SK-N-SH treated with all-trans-retinoic acid at 6 μM for 48 hours (cell line): Measurements from ENCODE around the gene FFAR3.

Experiments used
- ATAC-seq: fragments of 200-7000 bp; cut with Tn5 transposase; 3 replicates; pipeline ENCODE4 v1.9.1; 2020; ENCODE audit warnings: mild to moderate bottlenecking, moderate library complexity
- ARNTL ChIP-seq: fragments of 450-650 bp; formaldehyde crosslinking; IDR thresholded peaks from 2 replicates; pipeline ENCODE4 v1.5.0; 2020; ENCODE audit warnings: low read depth, mild to moderate bottlenecking, moderate library complexity, borderline replicate concordance
- BACH2 ChIP-seq: fragments of 250-450 bp; sonication (Bioruptor Pico); IDR thresholded peaks from 2 replicates; pipeline ENCODE4 v1.9.0; 2021; ENCODE audit warnings: mild to moderate bottlenecking, borderline replicate concordance
- CSDC2 ChIP-seq: fragments of 250-450 bp; sonication (Bioruptor Pico); IDR thresholded peaks from 2 replicates; pipeline ENCODE4 v1.5.0; 2020; ENCODE audit warnings: mild to moderate bottlenecking, moderate library complexity
- GLIS3 ChIP-seq: fragments of 250-450 bp; sonication (Bioruptor Pico); IDR thresholded peaks from 2 replicates; pipeline ENCODE4 v1.5.0; 2020; ENCODE audit warnings: mild to moderate bottlenecking, moderate library complexity
- ISL1 ChIP-seq: fragments of 250-450 bp; sonication (Bioruptor Pico); IDR thresholded peaks from 2 replicates; pipeline ENCODE4 v2.1.2; 2022; ENCODE audit warnings: mild to moderate bottlenecking, moderate library complexity
- OSR1 ChIP-seq: fragments of 250-450 bp; sonication (Bioruptor Pico); IDR thresholded peaks from 2 replicates; pipeline ENCODE4 v1.8.0; 2022; ENCODE audit warnings: moderate library complexity, mild to moderate bottlenecking, inconsistent platforms
- PPARA ChIP-seq: fragments of 250-450 bp; sonication (Bioruptor Pico); IDR thresholded peaks from 2 replicates; pipeline ENCODE4 v1.5.0; 2020; ENCODE audit warnings: mild to moderate bottlenecking, borderline replicate concordance
- RARB ChIP-seq: fragments of 250-450 bp; sonication (Bioruptor Pico); IDR thresholded peaks from 2 replicates; pipeline ENCODE4 v1.8.0; 2021; ENCODE audit warnings: mild to moderate bottlenecking, moderate library complexity
- SNAI2 ChIP-seq: fragments of 250-450 bp; sonication (Bioruptor Pico); IDR thresholded peaks from 2 replicates; pipeline ENCODE4 v1.5.0; 2020; ENCODE audit warnings: mild to moderate bottlenecking, moderate library complexity
- TCF4 ChIP-seq: fragments of 250-450 bp; sonication (Bioruptor Pico); IDR thresholded peaks from 2 replicates; pipeline ENCODE4 v1.8.0; 2021; ENCODE audit warnings: mild to moderate bottlenecking, moderate library complexity, borderline replicate concordance
- ZC3H10 ChIP-seq: fragments of 250-450 bp; sonication (Bioruptor Pico); IDR thresholded peaks from 2 replicates; pipeline ENCODE4 v1.5.1; 2021; ENCODE audit warnings: mild to moderate bottlenecking, moderate library complexity
- ZNF70 ChIP-seq: fragments of 450-650 bp; formaldehyde crosslinking; IDR thresholded peaks from 2 replicates; pipeline ENCODE4 v1.5.0; 2020; ENCODE audit warnings: mild to moderate bottlenecking, moderate library complexity
- ZNF8 ChIP-seq: fragments of 450-650 bp; formaldehyde crosslinking; IDR thresholded peaks from 2 replicates; pipeline ENCODE4 v1.5.0; 2020; ENCODE audit warnings: mild to moderate bottlenecking, moderate library complexity
- TF ChIP-seq, protein P1 (sequence below): fragments of 250-450 bp; sonication (Bioruptor Pico); IDR thresholded peaks from 2 replicates; pipeline ENCODE4 v1.8.0; 2020; ENCODE audit warnings: mild to moderate bottlenecking, moderate library complexity, borderline replicate concordance
- TF ChIP-seq, protein P2 (sequence below): fragments of 250-450 bp; sonication (Bioruptor Pico); IDR thresholded peaks from 2 replicates; pipeline ENCODE4 v1.5.1; 2021; ENCODE audit warnings: mild to moderate bottlenecking, moderate library complexity
- TF ChIP-seq, protein P3 (sequence below): fragments of 250-450 bp; sonication (Bioruptor Pico); IDR thresholded peaks from 2 replicates; pipeline ENCODE4 v1.5.1; 2020; ENCODE audit warnings: low read depth, mild to moderate bottlenecking, moderate library complexity
- TF ChIP-seq, protein P4 (sequence below): fragments of 250-450 bp; sonication (Bioruptor Pico); IDR thresholded peaks from 2 replicates; pipeline ENCODE4 v1.5.0; 2020; ENCODE audit warnings: mild to moderate bottlenecking, moderate library complexity
- TF ChIP-seq, protein P5 (sequence below): fragments of 250-450 bp; sonication (Bioruptor Pico); IDR thresholded peaks from 2 replicates; pipeline ENCODE4 v1.8.0; 2021; ENCODE audit warnings: low read depth, mild to moderate bottlenecking, moderate library complexity, borderline replicate concordance

FFAR3 gene

DNA sequence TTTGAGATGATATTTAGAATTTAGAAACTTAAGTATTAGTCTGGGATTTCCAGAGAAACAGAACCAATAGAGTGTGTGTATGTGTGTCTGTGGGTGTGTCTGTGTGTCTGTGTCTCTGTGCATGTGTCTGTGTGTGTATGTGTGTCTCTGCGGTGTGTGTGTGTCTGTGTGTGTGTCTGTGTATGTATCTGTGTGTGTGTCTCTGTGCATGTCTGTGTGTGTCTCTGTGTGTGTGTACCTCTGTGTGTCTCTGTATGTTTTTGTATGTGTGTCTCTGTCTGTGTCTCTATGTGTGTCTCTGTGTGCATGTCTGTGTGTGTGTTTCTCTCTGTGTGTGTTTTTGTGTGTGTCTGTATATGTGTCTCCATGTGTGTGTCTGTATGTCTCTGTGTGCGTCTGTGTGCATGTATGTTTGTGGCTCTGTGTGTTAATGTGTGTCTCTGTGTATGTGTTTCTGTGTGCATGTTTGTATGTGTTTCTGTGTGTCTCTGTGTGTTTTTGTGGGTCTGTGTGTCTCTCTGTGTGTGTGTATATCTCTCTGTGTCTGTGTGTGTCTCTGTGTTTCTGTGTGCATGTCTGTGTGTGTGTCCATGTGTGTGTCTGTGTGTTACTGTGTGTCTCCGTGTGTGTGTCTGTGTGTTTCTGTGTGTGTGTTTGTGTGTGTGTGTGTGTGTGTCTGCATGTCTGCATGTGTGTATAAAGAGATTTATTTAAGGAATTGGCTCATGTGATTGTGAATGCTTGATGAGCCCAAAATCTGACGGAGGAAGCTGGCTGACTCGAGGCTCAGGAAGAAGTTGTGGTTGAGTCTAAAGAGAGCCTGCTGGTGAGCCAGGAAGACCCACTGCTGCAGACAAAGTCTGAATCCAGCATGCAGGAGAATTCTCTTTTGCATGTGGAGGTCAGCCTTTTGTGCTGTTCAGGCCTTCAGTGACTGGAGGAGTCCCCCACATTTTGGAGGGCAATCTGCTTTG, 34.8 kb downstream of the FFAR3 start (continued):
- TF ChIP-seq, protein P1, sequence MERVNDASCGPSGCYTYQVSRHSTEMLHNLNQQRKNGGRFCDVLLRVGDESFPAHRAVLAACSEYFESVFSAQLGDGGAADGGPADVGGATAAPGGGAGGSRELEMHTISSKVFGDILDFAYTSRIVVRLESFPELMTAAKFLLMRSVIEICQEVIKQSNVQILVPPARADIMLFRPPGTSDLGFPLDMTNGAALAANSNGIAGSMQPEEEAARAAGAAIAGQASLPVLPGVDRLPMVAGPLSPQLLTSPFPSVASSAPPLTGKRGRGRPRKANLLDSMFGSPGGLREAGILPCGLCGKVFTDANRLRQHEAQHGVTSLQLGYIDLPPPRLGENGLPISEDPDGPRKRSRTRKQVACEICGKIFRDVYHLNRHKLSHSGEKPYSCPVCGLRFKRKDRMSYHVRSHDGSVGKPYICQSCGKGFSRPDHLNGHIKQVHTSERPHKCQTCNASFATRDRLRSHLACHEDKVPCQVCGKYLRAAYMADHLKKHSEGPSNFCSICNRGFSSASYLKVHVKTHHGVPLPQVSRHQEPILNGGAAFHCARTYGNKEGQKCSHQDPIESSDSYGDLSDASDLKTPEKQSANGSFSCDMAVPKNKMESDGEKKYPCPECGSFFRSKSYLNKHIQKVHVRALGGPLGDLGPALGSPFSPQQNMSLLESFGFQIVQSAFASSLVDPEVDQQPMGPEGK (CRISPR knock-in tag) = no peak
- TF ChIP-seq TCF4 (CRISPR knock-in tag) = no peak
- TF ChIP-seq SNAI2 (CRISPR knock-in tag) = no peak
- no peak for TF ChIP-seq ZC3H10 (CRISPR knock-in tag)
- TF ChIP-seq ISL1 = no peak
- TF ChIP-seq RARB (CRISPR knock-in tag) = no peak
- TF ChIP-seq BACH2 (CRISPR knock-in tag) = no peak
- no peak for TF ChIP-seq PPARA (CRISPR knock-in tag)
- no peak for TF ChIP-seq ARNTL (CRISPR knock-in tag)
- TF ChIP-seq, all 23 proteins: peak for 0

DNA sequence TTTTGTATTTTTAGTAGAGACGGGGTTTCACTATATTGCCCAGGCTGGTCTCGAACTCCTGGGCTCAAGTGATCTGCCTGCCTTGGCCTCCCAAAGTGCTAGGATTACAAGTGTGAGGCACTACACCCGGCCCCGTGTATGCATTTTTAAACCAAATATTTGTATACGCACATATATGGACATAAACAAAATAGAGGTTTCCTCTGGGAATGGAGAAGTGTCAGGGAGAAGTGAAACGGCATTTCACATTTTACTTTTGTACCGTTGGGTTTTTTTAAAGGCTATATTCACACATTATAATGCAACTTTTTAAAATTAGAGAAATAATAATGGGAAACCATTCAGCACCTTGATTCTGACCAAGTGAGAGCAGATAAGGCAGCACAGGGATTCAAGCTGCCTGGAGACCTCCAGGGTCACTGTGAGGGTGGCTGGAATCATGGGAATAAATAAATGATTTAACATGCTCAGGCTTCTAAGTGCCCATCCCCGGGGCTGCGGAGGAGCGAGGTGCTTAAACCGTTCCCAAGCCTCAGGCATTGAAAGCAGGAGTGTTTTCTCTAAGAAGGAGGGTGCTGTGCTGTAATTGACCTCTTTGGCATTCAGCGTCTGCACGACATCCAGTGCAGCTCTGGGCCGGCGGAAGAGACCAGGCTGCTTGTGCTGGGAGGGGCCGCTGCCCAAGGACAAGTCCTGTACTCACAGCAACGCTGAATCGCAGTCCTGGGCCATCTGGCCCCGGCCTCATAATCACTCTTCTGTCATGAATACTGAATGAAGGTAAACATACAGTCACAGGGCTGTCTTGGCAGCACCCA, 37.3 kb downstream of the FFAR3 start:
- ATAC-seq = no peak
- TF ChIP-seq TCF4 (CRISPR knock-in tag) = no peak
- TF ChIP-seq, all 23 proteins: peak for 0

DNA sequence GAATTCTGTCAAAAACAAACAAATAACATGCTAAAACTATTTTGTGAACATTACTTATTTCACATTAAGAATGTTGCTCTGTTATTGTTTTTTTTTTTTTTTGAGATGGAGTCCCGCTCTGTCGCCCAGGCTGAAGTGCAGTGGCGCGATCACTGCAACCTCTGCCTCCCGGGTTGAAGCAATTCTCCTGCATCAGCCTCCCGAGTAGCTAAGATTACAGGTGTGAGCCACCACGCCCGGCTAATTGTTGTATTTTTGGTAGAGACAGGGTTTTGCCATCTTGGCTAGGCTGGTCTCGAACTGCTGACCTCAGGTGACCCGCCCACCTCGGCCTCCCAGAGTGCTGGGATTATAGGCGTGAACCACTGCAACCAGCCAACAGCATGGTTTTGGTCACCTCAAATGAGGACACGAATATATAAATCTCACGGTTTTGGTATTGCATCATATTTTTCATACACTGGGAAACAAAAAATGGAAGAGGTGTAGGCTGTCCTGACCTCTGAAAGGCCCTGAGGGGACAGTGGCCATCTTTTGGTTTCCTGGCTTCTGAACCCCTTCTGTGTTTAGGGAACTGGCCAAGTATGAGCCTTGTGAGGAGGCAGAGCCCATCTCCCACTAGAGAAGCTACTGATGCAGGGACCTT, 38.1 kb downstream of the FFAR3 start:
- no peak for ATAC-seq
- TF ChIP-seq CSDC2 (CRISPR knock-in tag) = no peak
- TF ChIP-seq, protein P2, sequence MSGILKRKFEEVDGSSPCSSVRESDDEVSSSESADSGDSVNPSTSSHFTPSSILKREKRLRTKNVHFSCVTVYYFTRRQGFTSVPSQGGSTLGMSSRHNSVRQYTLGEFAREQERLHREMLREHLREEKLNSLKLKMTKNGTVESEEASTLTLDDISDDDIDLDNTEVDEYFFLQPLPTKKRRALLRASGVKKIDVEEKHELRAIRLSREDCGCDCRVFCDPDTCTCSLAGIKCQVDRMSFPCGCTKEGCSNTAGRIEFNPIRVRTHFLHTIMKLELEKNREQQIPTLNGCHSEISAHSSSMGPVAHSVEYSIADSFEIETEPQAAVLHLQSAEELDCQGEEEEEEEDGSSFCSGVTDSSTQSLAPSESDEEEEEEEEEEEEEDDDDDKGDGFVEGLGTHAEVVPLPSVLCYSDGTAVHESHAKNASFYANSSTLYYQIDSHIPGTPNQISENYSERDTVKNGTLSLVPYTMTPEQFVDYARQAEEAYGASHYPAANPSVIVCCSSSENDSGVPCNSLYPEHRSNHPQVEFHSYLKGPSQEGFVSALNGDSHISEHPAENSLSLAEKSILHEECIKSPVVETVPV (CRISPR knock-in tag) = no peak
- TF ChIP-seq, protein P3, sequence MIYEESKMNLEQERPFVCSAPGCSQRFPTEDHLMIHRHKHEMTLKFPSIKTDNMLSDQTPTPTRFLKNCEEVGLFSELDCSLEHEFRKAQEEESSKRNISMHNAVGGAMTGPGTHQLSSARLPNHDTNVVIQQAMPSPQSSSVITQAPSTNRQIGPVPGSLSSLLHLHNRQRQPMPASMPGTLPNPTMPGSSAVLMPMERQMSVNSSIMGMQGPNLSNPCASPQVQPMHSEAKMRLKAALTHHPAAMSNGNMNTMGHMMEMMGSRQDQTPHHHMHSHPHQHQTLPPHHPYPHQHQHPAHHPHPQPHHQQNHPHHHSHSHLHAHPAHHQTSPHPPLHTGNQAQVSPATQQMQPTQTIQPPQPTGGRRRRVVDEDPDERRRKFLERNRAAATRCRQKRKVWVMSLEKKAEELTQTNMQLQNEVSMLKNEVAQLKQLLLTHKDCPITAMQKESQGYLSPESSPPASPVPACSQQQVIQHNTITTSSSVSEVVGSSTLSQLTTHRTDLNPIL (CRISPR knock-in tag) = no peak
- TF ChIP-seq OSR1 (CRISPR knock-in tag) = no peak
- TF ChIP-seq, protein P1 (CRISPR knock-in tag) = no peak
- TF ChIP-seq ZNF8 (CRISPR knock-in tag) = no peak
- TF ChIP-seq RARB (CRISPR knock-in tag) = no peak
- TF ChIP-seq, protein P4, sequence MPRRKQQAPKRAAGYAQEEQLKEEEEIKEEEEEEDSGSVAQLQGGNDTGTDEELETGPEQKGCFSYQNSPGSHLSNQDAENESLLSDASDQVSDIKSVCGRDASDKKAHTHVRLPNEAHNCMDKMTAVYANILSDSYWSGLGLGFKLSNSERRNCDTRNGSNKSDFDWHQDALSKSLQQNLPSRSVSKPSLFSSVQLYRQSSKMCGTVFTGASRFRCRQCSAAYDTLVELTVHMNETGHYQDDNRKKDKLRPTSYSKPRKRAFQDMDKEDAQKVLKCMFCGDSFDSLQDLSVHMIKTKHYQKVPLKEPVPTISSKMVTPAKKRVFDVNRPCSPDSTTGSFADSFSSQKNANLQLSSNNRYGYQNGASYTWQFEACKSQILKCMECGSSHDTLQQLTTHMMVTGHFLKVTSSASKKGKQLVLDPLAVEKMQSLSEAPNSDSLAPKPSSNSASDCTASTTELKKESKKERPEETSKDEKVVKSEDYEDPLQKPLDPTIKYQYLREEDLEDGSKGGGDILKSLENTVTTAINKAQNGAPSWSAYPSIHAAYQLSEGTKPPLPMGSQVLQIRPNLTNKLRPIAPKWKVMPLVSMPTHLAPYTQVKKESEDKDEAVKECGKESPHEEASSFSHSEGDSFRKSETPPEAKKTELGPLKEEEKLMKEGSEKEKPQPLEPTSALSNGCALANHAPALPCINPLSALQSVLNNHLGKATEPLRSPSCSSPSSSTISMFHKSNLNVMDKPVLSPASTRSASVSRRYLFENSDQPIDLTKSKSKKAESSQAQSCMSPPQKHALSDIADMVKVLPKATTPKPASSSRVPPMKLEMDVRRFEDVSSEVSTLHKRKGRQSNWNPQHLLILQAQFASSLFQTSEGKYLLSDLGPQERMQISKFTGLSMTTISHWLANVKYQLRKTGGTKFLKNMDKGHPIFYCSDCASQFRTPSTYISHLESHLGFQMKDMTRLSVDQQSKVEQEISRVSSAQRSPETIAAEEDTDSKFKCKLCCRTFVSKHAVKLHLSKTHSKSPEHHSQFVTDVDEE (CRISPR knock-in tag) = no peak
- TF ChIP-seq GLIS3 = no peak
- no peak for TF ChIP-seq ZNF70
- TF ChIP-seq, protein P5, sequence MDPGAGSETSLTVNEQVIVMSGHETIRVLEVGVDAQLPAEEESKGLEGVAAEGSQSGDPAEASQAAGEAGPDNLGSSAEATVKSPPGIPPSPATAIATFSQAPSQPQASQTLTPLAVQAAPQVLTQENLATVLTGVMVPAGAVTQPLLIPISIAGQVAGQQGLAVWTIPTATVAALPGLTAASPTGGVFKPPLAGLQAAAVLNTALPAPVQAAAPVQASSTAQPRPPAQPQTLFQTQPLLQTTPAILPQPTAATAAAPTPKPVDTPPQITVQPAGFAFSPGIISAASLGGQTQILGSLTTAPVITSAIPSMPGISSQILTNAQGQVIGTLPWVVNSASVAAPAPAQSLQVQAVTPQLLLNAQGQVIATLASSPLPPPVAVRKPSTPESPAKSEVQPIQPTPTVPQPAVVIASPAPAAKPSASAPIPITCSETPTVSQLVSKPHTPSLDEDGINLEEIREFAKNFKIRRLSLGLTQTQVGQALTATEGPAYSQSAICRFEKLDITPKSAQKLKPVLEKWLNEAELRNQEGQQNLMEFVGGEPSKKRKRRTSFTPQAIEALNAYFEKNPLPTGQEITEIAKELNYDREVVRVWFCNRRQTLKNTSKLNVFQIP (CRISPR knock-in tag) = no peak
- TF ChIP-seq ZC3H10 (CRISPR knock-in tag) = no peak
- no peak for TF ChIP-seq TCF4 (CRISPR knock-in tag)
